IPS-15b (cell line): ENCODE measurements around the gene MEPCE.

ENCODE experiments used
- H3K27me3 ChIP-seq: one replicate; pipeline ENCODE4 v1.6.1; 2013; ENCODE audit warnings: low read length; ENCODE audit not compliant: control insufficient read depth, insufficient read depth
- H3K36me3 ChIP-seq: one replicate; pipeline ENCODE4 v1.6.1; 2013; ENCODE audit warnings: low read length; ENCODE audit not compliant: control insufficient read depth, insufficient read depth
- H3K4me1 ChIP-seq: one replicate; pipeline ENCODE4 v1.6.1; 2013; ENCODE audit warnings: mild to moderate bottlenecking, low read length; ENCODE audit not compliant: control insufficient read depth, insufficient read depth
- H3K4me3 ChIP-seq: one replicate; pipeline ENCODE4 v1.5.1; 2013; ENCODE audit warnings: low read depth, low read length
- H3K9ac ChIP-seq: one replicate; pipeline ENCODE4 v1.6.1; 2013; ENCODE audit warnings: low read depth, mild to moderate bottlenecking, low read length
- H3K9me3 ChIP-seq: one replicate; pipeline ENCODE4 v1.6.1; 2013; ENCODE audit warnings: mild to moderate bottlenecking, low read length; ENCODE audit not compliant: control insufficient read depth, insufficient read depth

The MEPCE gene

GRCh38 chr7:100430493-100431285, 1.1 kb downstream of the MEPCE start:
- Histone ChIP-seq H3K36me3 (peaks cover 18% of the 10 kb centered on the region), H3K4me1 (peaks cover 8% of the 10 kb centered on the region), H3K27me3 (peaks cover 5% of the 10 kb centered on the region), H3K9me3 (no peaks in the 10 kb centered on the region), H3K9ac (peak overlapping the region; percentile 79), H3K4me3 (peak overlapping the region; percentile 84)

GRCh38 chr7:100431286-100431735, 1.7 kb downstream of the MEPCE start:
- Histone ChIP-seq H3K9me3 (no peaks in the 10 kb centered on the region), H3K9ac (peak overlapping the region; percentile 79), H3K27me3 (peaks cover 5% of the 10 kb centered on the region), H3K4me1 (peaks cover 8% of the 10 kb centered on the region), H3K4me3 (peak overlapping the region; percentile 84), H3K36me3 (peaks cover 18% of the 10 kb centered on the region)

GRCh38 chr7:100432053-100432452, 2.4 kb downstream of the MEPCE start:
- Histone ChIP-seq H3K36me3 (peaks cover 18% of the 10 kb centered on the region), H3K27me3 (peaks cover 5% of the 10 kb centered on the region), H3K9me3 (no peaks in the 10 kb centered on the region), H3K9ac (no peak overlapping the region), H3K4me3 (peak overlapping the region; percentile 23), H3K4me1 (peaks cover 8% of the 10 kb centered on the region)

GRCh38 chr7:100432621-100433275, 3.1 kb downstream of the MEPCE start:
- Histone ChIP-seq H3K9ac (no peak overlapping the region), H3K4me1 (peaks cover 8% of the 10 kb centered on the region), H3K27me3 (peaks cover 2% of the 10 kb centered on the region), H3K36me3 (peaks cover 18% of the 10 kb centered on the region), H3K9me3 (no peaks in the 10 kb centered on the region), H3K4me3 (no peak overlapping the region)

- Histone ChIP-seq H3K4me1 (peaks cover 8% of the 10 kb centered on the region), H3K4me3 (no peak overlapping the region), H3K9me3 (no peaks in the 10 kb centered on the region), H3K27me3 (no peaks in the 10 kb centered on the region), H3K36me3 (peaks cover 18% of the 10 kb centered on the region), H3K9ac (no peak overlapping the region)
Measured at GRCh38 chr7:100433276-100433591, 3.6 kb downstream of the MEPCE start.

- Histone ChIP-seq H3K4me1 (peaks cover 8% of the 10 kb centered on the region), H3K9ac (no peak overlapping the region), H3K36me3 (peaks cover 18% of the 10 kb centered on the region)
Measured at GRCh38 chr7:100433592-100434296, 4.1 kb downstream of the MEPCE start.

GRCh38 chr7:100434297-100435144, 4.9 kb downstream of the MEPCE start:
- Histone ChIP-seq H3K9me3 (no peaks in the 10 kb centered on the region), H3K4me1 (peaks cover 8% of the 10 kb centered on the region), H3K9ac (no peak overlapping the region), H3K27me3 (no peaks in the 10 kb centered on the region), H3K4me3 (peak overlapping the region; percentile 81), H3K36me3 (peaks cover 18% of the 10 kb centered on the region)

More at GRCh38 chr7:100433592-100434296, 4.1 kb downstream of the MEPCE start:
- Histone ChIP-seq H3K9me3 (no peaks in the 10 kb centered on the region), H3K27me3 (no peaks in the 10 kb centered on the region), H3K4me3 (no peak overlapping the region)

- peaks cover 18% of the 10 kb centered on the region for H3K36me3 ChIP-seq
- H3K9ac ChIP-seq, result peak overlapping the region; percentile 89
- no peaks in the 10 kb centered on the region for H3K27me3 ChIP-seq
- peaks cover 8% of the 10 kb centered on the region for H3K4me1 ChIP-seq
- H3K9me3 ChIP-seq, result no peaks in the 10 kb centered on the region
- H3K4me3 ChIP-seq, result peak overlapping the region; percentile 81
Measured at GRCh38 chr7:100435401-100436304, 6.0 kb downstream of the MEPCE start.

GRCh38 chr7:100437150-100438100, 7.8 kb downstream of the MEPCE start:
- H3K4me3 ChIP-seq, result no peak overlapping the region
- H3K9me3 ChIP-seq, result no peaks in the 10 kb centered on the region
- H3K36me3 ChIP-seq, result peaks cover 17% of the 10 kb centered on the region
- no peaks in the 10 kb centered on the region for H3K27me3 ChIP-seq
- H3K4me1 ChIP-seq, result peaks cover 5% of the 10 kb centered on the region
- H3K9ac ChIP-seq, result no peak overlapping the region

GRCh38 chr7:100438172-100438571, 8.5 kb downstream of the MEPCE start:
- Histone ChIP-seq H3K9ac (no peak overlapping the region), H3K4me1 (peaks cover 4% of the 10 kb centered on the region), H3K9me3 (no peaks in the 10 kb centered on the region), H3K27me3 (no peaks in the 10 kb centered on the region), H3K4me3 (no peak overlapping the region), H3K36me3 (peaks cover 10% of the 10 kb centered on the region)
